ENCODE data around the gene TRIM28. TPM values are rescaled to one million over a fixed set of nuclear protein-coding genes. Genes with fewer than 3 reads are reported as not detected.
"Not testable (repeated sequence)": the region's sequence is repeated elsewhere in the genome, so short reads cannot be mapped to it uniquely, and the experiment has no call there.

The TRIM28 gene
- total RNA-seq (2014; rRNA removed; shearing (Covaris generic); ENCODE audit: low replicate concordance): 352 and 641 TPM in 2 replicates

GRCh38 chr19:58543826-58544590 lies at the start of gene TRIM28:
TSS of gene TRIM28 (plus strand) at chr19:58544064. CDS start at chr19:58544758, 694 bp downstream.
- H3K36me3 ChIP-seq: peaks cover 41% of the 10 kb centered on the region
- H3K27me3 ChIP-seq: no peaks in the 10 kb centered on the region

GRCh38 chr19:58497634-58498170 lies 46.2 kb upstream of the TRIM28 start:
- Histone ChIP-seq H3K27me3 (no peaks in the 10 kb centered on the region), H3K4me3 (no peak overlapping the region), H3K36me3 (no peaks in the 10 kb centered on the region), H3K9me3 (no peaks in the 10 kb centered on the region)
- no peak for DNase-seq

More at GRCh38 chr19:58543826-58544590, at the start of gene TRIM28:
- H3K9me3 ChIP-seq: no peaks in the 10 kb centered on the region
- peak; percentile 99 for DNase-seq
- H3K4me3 ChIP-seq: peak within 1 kb of the TSS; percentile 97

- no peak for DNase-seq
- Histone ChIP-seq H3K36me3 (no peaks in the 10 kb centered on the region), H3K27me3 (no peaks in the 10 kb centered on the region), H3K4me3 (peak overlapping the region; percentile 60), H3K9me3 (no peaks in the 10 kb centered on the region)
Observed at GRCh38 chr19:58498316-58499020, 45.4 kb upstream of the TRIM28 start.

- H3K27me3 ChIP-seq: no peaks in the 10 kb centered on the region
- H3K9me3 ChIP-seq: no peaks in the 10 kb centered on the region
- DNase-seq: peak; percentile 100
- no peaks in the 10 kb centered on the region for H3K36me3 ChIP-seq
- peak overlapping the region; percentile 60 for H3K4me3 ChIP-seq
Observed at GRCh38 chr19:58499021-58499927, 44.6 kb upstream of the TRIM28 start.

GRCh38 chr19:58500242-58500641 lies 43.6 kb upstream of the TRIM28 start:
- DNase-seq: no peak
- H3K36me3 ChIP-seq: no peaks in the 10 kb centered on the region
- no peak overlapping the region for H3K4me3 ChIP-seq
- no peaks in the 10 kb centered on the region for H3K27me3 ChIP-seq
- H3K9me3 ChIP-seq: no peaks in the 10 kb centered on the region

- not testable (repeated sequence) for DNase-seq, H3K27me3 ChIP-seq, H3K9me3 ChIP-seq, H3K4me3 ChIP-seq, H3K36me3 ChIP-seq
Observed at GRCh38 chr19:58507602-58508223, 36.2 kb upstream of the TRIM28 start.

- no peak overlapping the region for H3K4me3 ChIP-seq
- H3K36me3 ChIP-seq: peaks cover 6% of the 10 kb centered on the region; the same call in 1 of the 2 replicates
- no peak for DNase-seq
- H3K27me3 ChIP-seq: no peaks in the 10 kb centered on the region
- H3K9me3 ChIP-seq: no peaks in the 10 kb centered on the region
Observed at GRCh38 chr19:58509731-58510083, 34.2 kb upstream of the TRIM28 start.

GRCh38 chr19:58510084-58510862 lies 33.6 kb upstream of the TRIM28 start:
- DNase-seq: no peak
- peaks cover 6% of the 10 kb centered on the region; the same call in 1 of the 2 replicates for H3K36me3 ChIP-seq
- no peaks in the 10 kb centered on the region for H3K9me3 ChIP-seq
- H3K4me3 ChIP-seq: no peak overlapping the region
- no peaks in the 10 kb centered on the region for H3K27me3 ChIP-seq

GRCh38 chr19:58511353-58512208 lies 32.3 kb upstream of the TRIM28 start, which contains the start of gene SLC27A5:
TSS of gene SLC27A5 (minus strand) at chr19:58511992. CDS start at chr19:58511955, 37 bp downstream.
- H3K36me3 ChIP-seq: peaks cover 15% of the 10 kb centered on the region
- H3K4me3 ChIP-seq: no peak within 1 kb of the TSS
- no peaks in the 10 kb centered on the region for H3K27me3 ChIP-seq
- DNase-seq: no peak
- H3K9me3 ChIP-seq: no peaks in the 10 kb centered on the region

- Histone ChIP-seq H3K4me3 (no peak overlapping the region), H3K36me3 (peaks cover 23% of the 10 kb centered on the region), H3K9me3 (no peaks in the 10 kb centered on the region), H3K27me3 (no peaks in the 10 kb centered on the region)
- DNase-seq: no peak
Observed at GRCh38 chr19:58513213-58513693, 30.6 kb upstream of the TRIM28 start.

GRCh38 chr19:58513694-58514563 lies 29.9 kb upstream of the TRIM28 start:
- peaks cover 23% of the 10 kb centered on the region for H3K36me3 ChIP-seq
- H3K9me3 ChIP-seq: no peaks in the 10 kb centered on the region
- DNase-seq: no peak
- no peaks in the 10 kb centered on the region for H3K27me3 ChIP-seq
- H3K4me3 ChIP-seq: no peak overlapping the region

GRCh38 chr19:58514564-58515022 lies 29.3 kb upstream of the TRIM28 start:
- DNase-seq: no peak
- H3K9me3 ChIP-seq: no peaks in the 10 kb centered on the region
- H3K4me3 ChIP-seq: no peak overlapping the region
- H3K27me3 ChIP-seq: no peaks in the 10 kb centered on the region
- peaks cover 22% of the 10 kb centered on the region for H3K36me3 ChIP-seq

GRCh38 chr19:58515259-58515658 lies 28.6 kb upstream of the TRIM28 start:
- no peak for DNase-seq

More at GRCh38 chr19:58515259-58515658, 28.6 kb upstream of the TRIM28 start:
- Histone ChIP-seq H3K36me3 (peaks cover 19% of the 10 kb centered on the region), H3K27me3 (no peaks in the 10 kb centered on the region), H3K4me3 (no peak overlapping the region), H3K9me3 (no peaks in the 10 kb centered on the region)

Measured in MG63 (cell line).